Ovary (tissue), 3 donors: ENCODE measurements around the gene GADD45B.
"Not testable (repeated sequence)": the region's sequence is repeated elsewhere in the genome, so short reads cannot be mapped to it uniquely, and the experiment has no call there.

Experiments used
- CTCF ChIP-seq, 3 donors: fragments of 450-650 bp in 2 of 3; fragments of 200-600 bp in 1 of 3; IDR thresholded peaks; one replicate each; pipeline versions ENCODE4 v1.5.1 to v1.8.0; 2016 to 2022; ENCODE audit warnings: antibody characterized with exemption in 3 of 3, mild to moderate bottlenecking in 1 of 3
- EP300 ChIP-seq: sonication (generic); formaldehyde crosslinking; IDR thresholded peaks from one replicate; pipeline ENCODE4 v1.6.1; 2017; ENCODE audit warnings: antibody characterized with exemption
- POLR2A ChIP-seq: fragments of 450-650 bp; IDR thresholded peaks from one replicate; pipeline ENCODE4 v1.6.1; 2017; ENCODE audit warnings: antibody characterized with exemption, mild to moderate bottlenecking, moderate library complexity
- donor health status: DM: no; HTN: no; CAD: no.

- not testable (repeated sequence) for TF ChIP-seq EP300; CTCF (IDR thresholded peaks at IDR 0.05); POLR2A
These were observed 12.2 kb upstream of the GADD45B start for GRCh38 chr19:2463694-2464093.
